Activated naive CD8-positive, alpha-beta T cell treated with anti-CD3 and anti-CD28 coated beads, Interleukin-2, amount 50 U/mL, for 24 hours (primary cell): Measurements from ENCODE around the gene BBS9.

Source experiments
- ATAC-seq: fragments of 150-1000 bp; cut with Tn5 transposase; one replicate; pipeline ENCODE4 v1.10.0; 2021
- DNase-seq: peaks from one replicate; pipeline ENCODE4 v3.0.0; 2021
- H3K27ac Mint-ChIP-seq: one replicate; pipeline ENCODE4 v1.8.0; 2021; ENCODE audit warnings: mild to moderate bottlenecking, mixed read lengths
- H3K27me3 Mint-ChIP-seq: one replicate; pipeline ENCODE4 v1.8.0; 2021; ENCODE audit warnings: mixed read lengths
- H3K36me3 Mint-ChIP-seq: one replicate; pipeline ENCODE4 v1.8.0; 2021; ENCODE audit warnings: low read depth, mixed read lengths
- H3K4me1 Mint-ChIP-seq: one replicate; pipeline ENCODE4 v1.8.0; 2021; ENCODE audit warnings: mixed read lengths
- H3K4me3 Mint-ChIP-seq: one replicate; pipeline ENCODE4 v1.8.0; 2021; ENCODE audit warnings: mild to moderate bottlenecking, moderate library complexity, mixed read lengths
- H3K9me3 Mint-ChIP-seq: one replicate; pipeline ENCODE4 v1.8.0; 2021; ENCODE audit warnings: mixed read lengths

BBS9 gene

DNA sequence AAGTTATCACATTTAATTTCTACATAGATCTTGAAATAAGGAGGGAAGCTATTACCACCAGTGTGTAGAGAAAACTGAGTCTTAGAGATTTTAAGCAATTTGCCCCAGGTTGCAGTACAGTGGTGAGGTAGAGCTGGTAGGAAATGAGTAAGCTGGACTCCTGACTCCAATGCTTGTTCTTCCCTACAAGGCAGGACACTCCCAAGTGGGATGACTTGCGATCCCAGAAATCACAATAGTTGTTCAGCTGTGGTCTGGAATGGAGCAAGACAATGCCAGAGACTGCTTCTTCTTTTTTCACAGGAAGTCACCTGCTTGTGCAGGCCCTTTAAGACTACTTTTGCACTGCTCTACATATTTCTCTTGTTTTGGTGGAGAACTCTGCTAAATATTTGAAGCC is 448.8 kb downstream of the BBS9 start:
- H3K9me3 Mint-ChIP-seq: peaks cover 11% of the 10 kb centered on the region
- H3K36me3 Mint-ChIP-seq: peaks cover 16% of the 10 kb centered on the region
- ATAC-seq: no peak
- H3K4me3 Mint-ChIP-seq: no peak overlapping the region
- no peak overlapping the region for H3K27ac Mint-ChIP-seq
- H3K4me1 Mint-ChIP-seq: no peaks in the 10 kb centered on the region
- DNase-seq: no peak
- no peaks in the 10 kb centered on the region for H3K27me3 Mint-ChIP-seq

DNA sequence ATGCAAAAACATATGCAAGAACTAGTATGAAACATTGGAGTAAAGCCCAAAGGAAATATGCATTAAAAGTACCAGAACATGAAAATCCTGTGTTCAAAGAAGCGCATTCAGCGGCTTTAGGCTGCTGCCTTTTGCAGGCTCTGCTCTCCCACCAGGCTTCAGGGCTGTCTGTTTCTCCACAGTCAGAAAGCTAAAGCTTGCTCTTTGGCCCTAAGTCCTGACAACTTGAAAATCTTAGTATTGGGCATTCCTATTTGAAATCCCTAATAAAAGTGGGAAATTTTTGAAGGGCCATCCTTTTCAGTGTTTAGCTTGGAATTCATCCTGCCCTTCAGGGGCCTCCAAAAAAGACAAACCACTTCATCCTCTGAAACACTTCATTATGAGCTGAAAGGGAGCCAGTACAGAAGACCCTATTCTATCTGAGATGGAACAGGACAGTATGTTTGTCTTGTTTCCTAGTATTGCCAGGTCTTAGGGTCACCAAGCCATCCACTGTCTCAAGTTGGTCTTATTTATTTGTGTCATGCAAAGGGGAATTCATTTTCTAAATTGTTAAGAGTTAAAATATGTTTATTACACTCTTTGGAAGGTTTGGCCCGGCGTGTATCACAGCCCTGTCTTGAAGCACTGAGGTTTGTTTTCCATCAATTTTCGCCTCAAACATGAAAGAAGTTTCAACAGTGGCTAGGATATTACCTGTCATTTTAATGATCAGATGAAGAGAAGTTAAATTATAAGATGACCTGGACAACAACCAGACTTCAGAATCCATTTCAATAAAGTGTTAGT is 449.7 kb downstream of the BBS9 start:
- H3K27ac Mint-ChIP-seq: no peak overlapping the region
- no peak for DNase-seq
- H3K9me3 Mint-ChIP-seq: peaks cover 9% of the 10 kb centered on the region
- H3K4me3 Mint-ChIP-seq: no peak overlapping the region
- no peaks in the 10 kb centered on the region for H3K4me1 Mint-ChIP-seq
- no peak for ATAC-seq
- no peaks in the 10 kb centered on the region for H3K27me3 Mint-ChIP-seq
- H3K36me3 Mint-ChIP-seq: peaks cover 16% of the 10 kb centered on the region

DNA sequence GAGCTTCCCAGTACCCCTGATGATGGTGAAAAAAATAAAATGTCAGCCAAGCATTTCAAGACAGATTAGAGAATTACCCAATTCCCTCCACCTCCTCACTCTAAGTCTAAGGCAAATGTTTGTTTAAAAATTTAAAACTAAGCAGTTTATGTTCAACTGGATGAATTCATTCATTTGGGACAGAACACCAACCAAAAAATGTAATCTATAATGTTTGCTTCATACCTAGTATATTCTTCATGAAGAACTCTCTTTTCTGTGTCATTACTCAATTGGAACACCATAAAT is 450.3 kb downstream of the BBS9 start:
- H3K4me3 Mint-ChIP-seq: no peak overlapping the region
- H3K9me3 Mint-ChIP-seq: peaks cover 9% of the 10 kb centered on the region
- no peak for ATAC-seq
- no peak overlapping the region for H3K27ac Mint-ChIP-seq
- DNase-seq: no peak
- H3K36me3 Mint-ChIP-seq: peaks cover 13% of the 10 kb centered on the region
- H3K4me1 Mint-ChIP-seq: no peaks in the 10 kb centered on the region
- no peaks in the 10 kb centered on the region for H3K27me3 Mint-ChIP-seq

DNA sequence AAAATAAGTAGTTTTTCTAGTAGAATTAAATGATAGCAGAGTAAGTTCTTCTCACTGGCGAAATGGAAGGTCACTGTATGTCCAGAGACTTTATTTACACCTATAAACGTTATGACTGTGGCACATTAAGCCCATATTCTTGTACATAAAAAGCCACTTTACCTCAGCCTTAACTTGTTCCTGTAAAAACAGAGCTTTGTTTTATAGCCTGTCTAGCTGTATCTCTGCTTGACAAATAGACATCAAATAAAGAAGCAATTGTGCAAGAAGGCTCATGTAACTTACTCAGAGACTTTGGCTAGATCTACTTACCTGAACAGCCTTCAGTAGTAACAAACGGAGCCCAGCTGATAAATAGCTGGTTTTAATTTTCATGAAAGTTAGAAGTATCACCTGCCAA is 451.9 kb downstream of the BBS9 start:
- ATAC-seq (no peak), DNase-seq (no peak)
- H3K36me3 Mint-ChIP-seq: peaks cover 6% of the 10 kb centered on the region
- no peaks in the 10 kb centered on the region for H3K4me1 Mint-ChIP-seq
- H3K4me3 Mint-ChIP-seq: no peak overlapping the region
- H3K27me3 Mint-ChIP-seq: no peaks in the 10 kb centered on the region
- peaks cover 3% of the 10 kb centered on the region for H3K9me3 Mint-ChIP-seq
- H3K27ac Mint-ChIP-seq: no peak overlapping the region

DNA sequence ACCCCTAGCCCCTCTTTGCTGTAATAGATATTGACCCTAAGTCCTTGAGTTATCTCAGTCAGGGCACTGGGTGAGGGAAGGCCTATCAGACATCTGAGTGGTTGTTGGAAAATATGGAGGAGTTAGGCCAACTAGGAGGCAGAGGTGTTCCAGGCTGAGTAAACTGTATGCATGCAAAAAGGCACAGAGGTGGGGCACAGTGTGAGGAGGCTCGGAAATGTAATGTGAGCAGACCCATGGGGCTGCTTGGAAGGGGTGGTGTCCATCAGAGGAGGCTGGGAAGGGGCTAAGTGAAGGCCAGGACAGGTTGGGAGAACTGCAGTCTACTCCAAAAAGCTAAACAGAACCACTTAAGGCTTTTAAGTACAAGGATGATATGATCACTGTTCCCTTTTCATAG is 452.7 kb downstream of the BBS9 start:
- Mint-ChIP-seq H3K9me3 (no peaks in the 10 kb centered on the region), H3K36me3 (peaks cover 6% of the 10 kb centered on the region), H3K27me3 (no peaks in the 10 kb centered on the region), H3K4me3 (no peak overlapping the region), H3K27ac (no peak overlapping the region), H3K4me1 (no peaks in the 10 kb centered on the region)
- ATAC-seq (no peak), DNase-seq (no peak)

DNA sequence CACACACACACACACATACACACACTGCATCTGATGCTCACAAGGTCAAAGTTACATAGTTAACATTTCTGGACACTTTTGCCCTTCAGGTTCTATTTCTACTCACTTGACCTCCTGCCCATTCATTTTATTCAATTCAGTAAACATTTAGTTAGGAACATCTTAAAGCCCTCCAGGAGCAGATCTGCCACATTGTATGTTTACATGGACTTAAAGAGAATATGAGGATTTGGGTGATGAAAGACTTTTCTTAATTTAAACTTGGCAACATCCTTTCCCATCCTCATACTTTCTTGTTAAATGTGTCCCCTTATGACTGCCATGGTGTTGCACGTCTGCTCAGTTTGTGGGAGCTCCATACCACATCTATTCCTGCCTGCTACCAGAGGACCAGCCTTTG is 453.2 kb downstream of the BBS9 start:
- Mint-ChIP-seq H3K27ac (no peak overlapping the region), H3K4me3 (no peak overlapping the region), H3K4me1 (no peaks in the 10 kb centered on the region), H3K9me3 (no peaks in the 10 kb centered on the region), H3K27me3 (no peaks in the 10 kb centered on the region), H3K36me3 (peaks cover 4% of the 10 kb centered on the region)
- no peak for DNase-seq
- no peak for ATAC-seq

DNA sequence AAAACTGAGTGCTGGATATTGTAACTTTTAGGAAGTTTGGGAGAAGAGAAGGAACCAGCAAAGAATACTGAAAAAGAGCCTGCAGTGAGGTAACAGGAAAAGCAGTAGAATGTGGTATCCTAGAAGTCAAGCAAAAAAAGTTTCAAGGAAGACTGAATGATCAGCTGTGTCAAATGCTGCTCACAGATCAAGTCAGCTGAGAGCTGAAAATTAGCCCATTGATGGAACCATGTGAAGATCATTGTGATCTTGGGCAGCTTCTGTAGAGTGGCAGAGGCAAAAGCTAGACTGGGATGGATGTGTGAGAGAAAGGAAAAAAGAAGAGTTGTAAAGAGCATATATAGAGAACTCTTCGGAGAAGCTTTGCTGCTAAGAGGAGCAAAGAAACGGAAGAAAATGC is 460.5 kb downstream of the BBS9 start:
- ATAC-seq (no peak), DNase-seq (no peak)
- Mint-ChIP-seq H3K4me3 (no peak overlapping the region), H3K27me3 (no peaks in the 10 kb centered on the region), H3K4me1 (no peaks in the 10 kb centered on the region), H3K36me3 (no peaks in the 10 kb centered on the region), H3K9me3 (no peaks in the 10 kb centered on the region), H3K27ac (no peak overlapping the region)

DNA sequence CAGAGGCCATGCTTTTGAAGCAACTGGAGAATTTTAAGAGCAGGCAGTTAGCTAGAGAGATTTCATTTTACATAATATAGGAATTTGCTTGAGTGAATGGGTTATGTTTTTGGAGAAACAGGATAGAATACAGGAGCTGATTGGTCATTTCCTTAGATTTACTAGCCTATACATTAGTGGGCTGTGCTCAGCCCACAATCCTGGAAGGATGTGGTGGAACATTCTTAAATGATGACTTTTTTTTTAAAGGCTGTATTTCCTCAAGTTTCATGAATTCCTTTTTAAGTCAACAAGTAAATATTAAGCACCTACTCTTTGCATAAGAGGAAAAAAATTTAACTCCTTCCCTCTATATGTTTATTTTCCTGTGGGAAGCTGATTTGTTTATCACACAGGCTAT is 461.6 kb downstream of the BBS9 start:
- H3K27me3 Mint-ChIP-seq: no peaks in the 10 kb centered on the region
- H3K9me3 Mint-ChIP-seq: no peaks in the 10 kb centered on the region
- no peaks in the 10 kb centered on the region for H3K4me1 Mint-ChIP-seq
- ATAC-seq (no peak), DNase-seq (no peak)
- no peaks in the 10 kb centered on the region for H3K36me3 Mint-ChIP-seq
- no peak overlapping the region for H3K4me3 Mint-ChIP-seq
- no peak overlapping the region for H3K27ac Mint-ChIP-seq

DNA sequence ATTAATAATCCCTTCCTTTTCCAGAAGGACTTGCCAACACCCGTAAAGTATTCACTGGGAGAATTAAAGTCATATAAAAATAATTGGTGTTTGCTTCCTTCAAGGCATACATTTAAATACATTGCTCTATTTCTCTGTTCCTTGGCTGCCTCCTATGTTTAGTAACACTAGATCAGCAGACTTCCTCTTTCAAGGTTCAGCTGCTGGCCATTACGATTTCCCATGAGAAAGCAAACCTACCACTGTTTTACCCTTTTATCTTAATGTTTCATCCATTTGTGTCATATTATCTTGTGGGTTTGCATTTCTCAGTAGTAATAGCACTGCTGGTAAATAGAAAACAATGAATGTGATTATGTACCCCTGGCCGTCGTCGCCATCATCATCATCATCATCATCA is 462.1 kb downstream of the BBS9 start:
- Mint-ChIP-seq H3K27ac (no peak overlapping the region), H3K9me3 (no peaks in the 10 kb centered on the region), H3K27me3 (no peaks in the 10 kb centered on the region), H3K4me1 (no peaks in the 10 kb centered on the region), H3K36me3 (no peaks in the 10 kb centered on the region), H3K4me3 (no peak overlapping the region)
- ATAC-seq (no peak), DNase-seq (no peak)

DNA sequence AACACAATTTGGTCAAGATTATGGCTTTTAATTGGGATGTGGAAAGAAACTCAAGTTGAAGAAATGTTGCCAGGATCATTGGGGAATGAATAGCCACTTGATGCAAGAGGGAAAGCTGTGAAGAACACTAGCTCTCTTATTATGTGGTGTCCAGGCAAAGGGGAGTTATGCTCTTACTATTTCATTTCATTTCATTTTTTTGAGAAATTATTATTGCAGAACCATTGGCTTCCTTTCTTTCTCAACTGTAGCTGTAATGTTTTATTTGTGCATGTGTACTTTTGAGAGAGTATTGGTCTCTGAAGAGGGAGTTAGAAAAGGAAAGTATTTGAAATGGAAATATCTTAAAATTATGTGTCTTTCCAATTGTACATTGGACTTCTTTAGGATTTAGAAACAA is 463.4 kb downstream of the BBS9 start:
- Mint-ChIP-seq H3K36me3 (no peaks in the 10 kb centered on the region), H3K4me3 (no peak overlapping the region), H3K4me1 (no peaks in the 10 kb centered on the region), H3K9me3 (no peaks in the 10 kb centered on the region), H3K27ac (no peak overlapping the region), H3K27me3 (no peaks in the 10 kb centered on the region)
- ATAC-seq (no peak), DNase-seq (no peak)

DNA sequence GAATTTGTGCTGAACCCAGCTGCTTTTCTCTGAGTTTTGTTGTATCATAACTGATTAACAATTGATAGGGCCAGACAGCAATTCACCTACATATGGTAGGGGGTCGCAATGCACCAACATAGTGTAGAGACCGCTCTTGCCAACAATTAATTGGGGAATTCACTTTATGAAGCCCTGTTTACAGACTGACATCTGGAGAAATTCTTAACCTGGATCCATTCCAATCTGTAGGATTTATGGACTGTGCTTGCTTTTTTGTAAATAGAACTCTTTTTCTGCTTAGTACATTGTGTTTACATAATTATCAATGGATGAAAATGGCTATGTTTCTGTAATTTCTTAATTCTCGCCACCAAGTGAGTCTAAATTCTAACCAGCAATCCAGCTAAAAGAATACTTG is 464.2 kb downstream of the BBS9 start:
- no peak for ATAC-seq
- Mint-ChIP-seq H3K36me3 (no peaks in the 10 kb centered on the region), H3K4me1 (no peaks in the 10 kb centered on the region), H3K9me3 (no peaks in the 10 kb centered on the region), H3K4me3 (no peak overlapping the region), H3K27me3 (no peaks in the 10 kb centered on the region), H3K27ac (no peak overlapping the region)
- no peak for DNase-seq

DNA sequence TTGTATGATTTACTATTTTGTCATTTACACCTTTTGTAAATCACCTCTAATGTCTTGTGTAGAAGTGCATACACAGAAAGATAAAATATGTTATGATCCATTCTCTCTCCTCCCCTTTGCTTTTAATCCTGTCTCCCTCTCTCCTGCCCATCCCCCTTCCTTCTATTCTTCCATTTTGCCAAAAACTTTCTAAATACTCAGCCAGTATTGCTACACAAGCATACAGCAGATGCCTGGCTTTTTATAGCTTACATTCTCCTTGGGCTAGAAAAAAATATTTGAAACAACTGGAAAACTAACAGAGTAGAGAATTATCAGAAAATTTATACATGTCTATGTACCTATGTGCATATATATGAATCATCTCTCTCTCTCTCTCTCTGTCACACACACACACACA is 467.3 kb downstream of the BBS9 start:
- Mint-ChIP-seq H3K36me3 (no peaks in the 10 kb centered on the region), H3K4me3 (no peak overlapping the region), H3K4me1 (no peaks in the 10 kb centered on the region), H3K9me3 (no peaks in the 10 kb centered on the region), H3K27ac (no peak overlapping the region), H3K27me3 (no peaks in the 10 kb centered on the region)
- DNase-seq: no peak
- no peak for ATAC-seq

DNA sequence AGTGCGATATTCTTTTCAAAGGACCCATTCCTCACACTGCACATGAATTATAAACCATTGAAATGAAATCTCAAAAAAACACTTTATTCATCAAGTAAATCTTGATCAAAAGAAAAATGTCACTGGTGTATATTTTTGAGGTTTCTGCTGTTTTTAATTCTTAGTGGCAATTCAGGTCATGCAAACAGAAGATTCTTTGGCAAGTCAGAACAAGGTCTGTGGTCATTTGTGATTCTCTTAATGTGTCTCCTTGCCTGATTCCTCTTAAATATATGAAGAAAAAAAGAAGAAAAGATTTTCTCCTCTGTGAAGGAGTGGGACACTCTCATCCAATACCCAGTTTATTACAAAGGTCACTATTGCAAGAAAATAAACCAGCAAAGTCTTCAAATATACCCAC is 467.8 kb downstream of the BBS9 start:
- Mint-ChIP-seq H3K27me3 (no peaks in the 10 kb centered on the region), H3K4me3 (no peak overlapping the region)
- no peak for ATAC-seq

DNA sequence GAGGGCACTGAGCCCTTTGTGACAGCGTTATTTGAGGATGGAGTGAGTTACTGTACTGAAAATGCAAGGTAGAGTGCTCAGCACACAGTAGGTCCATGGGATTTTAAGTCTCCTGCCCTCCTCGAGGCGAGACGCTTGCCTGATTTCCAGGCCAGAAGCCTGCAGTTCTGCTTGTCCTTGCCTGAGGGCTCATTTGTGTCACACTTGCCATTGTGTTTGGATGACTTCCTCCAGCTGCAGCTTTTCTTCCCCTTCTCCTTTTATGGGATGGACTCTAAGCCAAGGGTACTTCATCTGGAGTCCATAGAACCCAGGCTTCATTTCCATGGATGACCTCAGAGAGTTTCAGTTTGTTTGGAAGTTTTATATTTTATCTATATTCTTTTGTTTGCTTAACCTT is 471.7 kb downstream of the BBS9 start:
- Mint-ChIP-seq H3K36me3 (no peaks in the 10 kb centered on the region), H3K4me3 (no peak overlapping the region), H3K27ac (no peak overlapping the region), H3K9me3 (no peaks in the 10 kb centered on the region), H3K27me3 (no peaks in the 10 kb centered on the region), H3K4me1 (no peaks in the 10 kb centered on the region)
- no peak for DNase-seq
- ATAC-seq: no peak

More for the DNA sequence above, 467.8 kb downstream of the BBS9 start:
- Mint-ChIP-seq H3K27ac (no peak overlapping the region), H3K4me1 (no peaks in the 10 kb centered on the region), H3K9me3 (no peaks in the 10 kb centered on the region), H3K36me3 (no peaks in the 10 kb centered on the region)
- DNase-seq: no peak

DNA sequence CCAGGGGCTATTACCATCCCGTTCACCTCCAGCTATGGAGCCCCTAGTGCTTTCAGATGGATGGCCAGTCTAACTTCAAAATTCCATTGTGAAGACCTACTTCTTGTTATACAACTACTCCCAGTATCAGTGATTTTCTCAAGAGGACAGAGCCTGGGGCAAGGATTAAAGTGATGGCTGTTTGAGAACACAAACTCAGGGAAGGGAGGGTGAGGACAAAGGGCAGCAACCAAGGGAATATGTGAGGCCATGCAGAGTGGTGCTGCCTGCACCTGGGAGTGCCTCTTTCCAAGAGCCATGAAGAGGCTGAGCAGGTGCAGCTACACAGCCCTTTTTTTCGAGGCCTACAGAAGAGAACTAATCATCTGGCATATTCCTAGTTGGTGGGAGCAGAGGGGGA is 472.5 kb downstream of the BBS9 start:
- H3K27ac Mint-ChIP-seq: no peak overlapping the region
- H3K27me3 Mint-ChIP-seq: no peaks in the 10 kb centered on the region
- ATAC-seq (no peak), DNase-seq (no peak)
- H3K36me3 Mint-ChIP-seq: no peaks in the 10 kb centered on the region
- H3K4me1 Mint-ChIP-seq: no peaks in the 10 kb centered on the region
- peaks cover 3% of the 10 kb centered on the region for H3K9me3 Mint-ChIP-seq
- no peak overlapping the region for H3K4me3 Mint-ChIP-seq

DNA sequence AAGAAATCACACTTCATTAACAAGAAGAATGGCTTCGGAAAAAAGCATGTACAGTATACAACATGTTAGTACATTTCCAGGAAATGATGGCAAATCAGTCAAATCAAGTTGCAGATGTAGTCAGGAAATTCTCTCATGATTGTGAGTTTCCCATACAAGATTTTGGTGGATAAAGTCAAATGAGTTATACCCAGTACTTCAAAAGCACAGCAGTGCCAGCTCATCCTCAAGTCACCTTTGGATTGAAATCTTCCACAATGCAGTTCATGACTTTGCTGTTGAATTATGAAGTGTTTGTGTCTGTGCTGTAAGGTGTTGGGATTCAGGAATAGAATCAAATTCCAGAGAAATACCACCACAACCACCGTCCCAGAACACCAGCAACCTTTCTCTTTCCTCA is 474.7 kb downstream of the BBS9 start:
- Mint-ChIP-seq H3K27me3 (no peaks in the 10 kb centered on the region), H3K9me3 (peaks cover 4% of the 10 kb centered on the region), H3K4me1 (no peaks in the 10 kb centered on the region), H3K36me3 (peaks cover 6% of the 10 kb centered on the region), H3K27ac (no peak overlapping the region), H3K4me3 (no peak overlapping the region)
- no peak for DNase-seq
- ATAC-seq: no peak
